IMR-90 (cell line): ENCODE data around the gene SIKE1. TPM values are rescaled to one million over a fixed set of nuclear protein-coding genes. Genes with fewer than 3 reads are reported as not detected.

ENCODE experiments used
- ATAC-seq: fragments of 200-7000 bp; cut with Tn5 transposase; 2 replicates; pipeline ENCODE4 v1.9.1; 2020; ENCODE audit warnings: low read depth, mild to moderate bottlenecking, moderate library complexity
- BruUV-seq: library from RNA; stranded (reverse); fragments of 400-500 nt; replicated peaks from 2 replicates; lab custom pipeline; 2021; lab: Mats Ljungman, UMichigan
- CTCF ChIA-PET: fragments of 300-600 bp; formaldehyde crosslinking; extraction: SDS; loops from one replicate; lab custom pipeline; 2021; ENCODE audit warnings: antibody characterized with exemption; lab: Yijun Ruan, JAX
- POLR2A ChIA-PET: fragments of 300-600 bp; sonication (Branson Sonifier 250); formaldehyde crosslinking; loops from one replicate; lab custom pipeline; 2022; ENCODE audit warnings: antibody characterized with exemption; ENCODE audit not compliant: unreplicated experiment; lab: Charles Lee
- DNase-seq: peaks from one replicate; pipeline ENCODE4 v3.0.0; 2013
- H2AFZ ChIP-seq: replicated peaks from 2 replicates; pipeline ENCODE3; 2013; ENCODE audit warnings: low read length, mild to moderate bottlenecking; ENCODE audit not compliant: poor library complexity
- H2AK5ac ChIP-seq: 2 replicates; pipeline ENCODE4 v1.6.1; 2013; ENCODE audit warnings: low read depth, low read length, inconsistent platforms
- H2AK9ac ChIP-seq: replicated peaks from 2 replicates; pipeline ENCODE3; 2013; ENCODE audit warnings: mild to moderate bottlenecking, low read depth, low read length, moderate library complexity; ENCODE audit not compliant: poor library complexity
- H2BK120ac ChIP-seq: 2 replicates; pipeline ENCODE4 v1.6.1; 2013; ENCODE audit warnings: low read depth, low read length, inconsistent platforms
- H2BK15ac ChIP-seq: 3 replicates; pipeline ENCODE4 v1.6.1; 2013; ENCODE audit warnings: low read depth, low read length, inconsistent platforms
- H2BK20ac ChIP-seq: 2 replicates; pipeline ENCODE4 v1.6.1; 2013; ENCODE audit warnings: low read depth, mild to moderate bottlenecking, inconsistent platforms, low read length, moderate library complexity
- H2BK5ac ChIP-seq: 2 replicates; pipeline ENCODE4 v1.6.1; 2013; ENCODE audit warnings: mild to moderate bottlenecking, low read depth, low read length, inconsistent platforms; ENCODE audit not compliant: poor library complexity, severe bottlenecking
- H3K14ac ChIP-seq: replicated peaks from 2 replicates; pipeline ENCODE4 v1.6.1; 2013; ENCODE audit warnings: low read depth, low read length, inconsistent platforms
- H3K18ac ChIP-seq: 2 replicates; pipeline ENCODE4 v1.6.1; 2013; ENCODE audit warnings: low read depth, low read length, control low read depth
- H3K23ac ChIP-seq: 2 replicates; pipeline ENCODE4 v1.6.1; 2013; ENCODE audit warnings: low read depth, low read length, inconsistent platforms
- H3K27ac ChIP-seq: 2 replicates; pipeline ENCODE4 v1.5.1; 2013; ENCODE audit warnings: mild to moderate bottlenecking, control low read depth, low read length; ENCODE audit not compliant: insufficient read depth
- H3K27me3 ChIP-seq: 2 replicates; pipeline ENCODE4 v1.6.1; 2013; ENCODE audit warnings: low read length; ENCODE audit not compliant: control insufficient read depth, insufficient read depth
- H3K36me3 ChIP-seq: 2 replicates; pipeline ENCODE4 v1.6.1; 2013; ENCODE audit warnings: low read length, mixed read lengths; ENCODE audit not compliant: control insufficient read depth, insufficient read depth
- H3K4ac ChIP-seq: 2 replicates; pipeline ENCODE4 v1.6.1; 2013; ENCODE audit warnings: low read depth, low read length, inconsistent platforms
- H3K4me1 ChIP-seq: 2 replicates; pipeline ENCODE4 v1.6.1; 2013; ENCODE audit warnings: low read length, mixed read lengths; ENCODE audit not compliant: control insufficient read depth, insufficient read depth
- H3K4me2 ChIP-seq: 2 replicates; pipeline ENCODE4 v1.6.1; 2013; ENCODE audit warnings: low read depth, mild to moderate bottlenecking, control low read depth, low read length, moderate library complexity
- H3K4me3 ChIP-seq: 2 replicates; pipeline ENCODE4 v1.5.1; 2013; ENCODE audit warnings: low read depth, mild to moderate bottlenecking, control low read depth, low read length, moderate library complexity; ENCODE audit not compliant: insufficient read depth
- H3K56ac ChIP-seq: 2 replicates; pipeline ENCODE4 v1.6.1; 2013; ENCODE audit warnings: low read length, inconsistent platforms; ENCODE audit not compliant: insufficient read depth; ENCODE audit errors: extremely low read depth
- H3K79me1 ChIP-seq, 2 experiments: 2 replicates each; pipeline ENCODE4 v1.6.1; 2013; ENCODE audit warnings: low read length in 2 of 2, inconsistent platforms in 1 of 2, low read depth in 1 of 2
- H3K9ac ChIP-seq: 2 replicates; pipeline ENCODE4 v1.6.1; 2013; ENCODE audit warnings: low read depth, low read length, control low read depth
- H3K9me1 ChIP-seq: 2 replicates; pipeline ENCODE4 v1.6.1; 2013; ENCODE audit warnings: low read length, inconsistent platforms; ENCODE audit not compliant: insufficient read depth
- H3K9me3 ChIP-seq: 2 replicates; pipeline ENCODE4 v1.6.1; 2013; ENCODE audit warnings: low read length; ENCODE audit not compliant: control insufficient read depth, insufficient read depth
- H4K20me1 ChIP-seq: 2 replicates; pipeline ENCODE4 v1.6.1; 2013; ENCODE audit warnings: low read length, inconsistent platforms; ENCODE audit not compliant: insufficient read depth
- H4K5ac ChIP-seq: 2 replicates; pipeline ENCODE4 v1.6.1; 2013; ENCODE audit warnings: mild to moderate bottlenecking, low read depth, low read length, control low read depth
- H4K8ac ChIP-seq, 2 experiments: 2 replicates each; pipeline ENCODE4 v1.6.1; 2013; ENCODE audit warnings: low read depth in 2 of 2, low read length in 2 of 2, control low read depth in 1 of 2, inconsistent platforms in 1 of 2
- H4K91ac ChIP-seq: 2 replicates; pipeline ENCODE4 v1.6.1; 2013; ENCODE audit warnings: low read depth, low read length, inconsistent platforms; ENCODE audit not compliant: insufficient read depth
- BHLHE40 ChIP-seq: fragments of 150-350 bp; IDR thresholded peaks from 2 replicates; pipeline ENCODE4 v1.6.1; 2016; ENCODE audit warnings: mild to moderate bottlenecking, low read depth, low read length
- CEBPB ChIP-seq: IDR thresholded peaks from 2 replicates; pipeline ENCODE4 v1.6.1; 2012; ENCODE audit warnings: low read depth, low read length, improper control_type of control experiment
- CHD1 ChIP-seq: IDR thresholded peaks from 2 replicates; pipeline ENCODE4 v1.6.1; 2012; ENCODE audit warnings: low read depth, low read length, improper control_type of control experiment
- FOS ChIP-seq: fragments of 150-350 bp; IDR thresholded peaks from 2 replicates; pipeline ENCODE4 v1.6.1; 2016; ENCODE audit warnings: low read depth, low read length
- MAFK ChIP-seq: IDR thresholded peaks from 2 replicates; pipeline ENCODE4 v1.6.1; 2012; ENCODE audit warnings: low read depth, low read length, improper control_type of control experiment
- MAZ ChIP-seq: IDR thresholded peaks from 2 replicates; pipeline ENCODE4 v1.6.1; 2012; ENCODE audit warnings: low read depth, mild to moderate bottlenecking, low read length, improper control_type of control experiment, moderate library complexity, borderline replicate concordance
- MXI1 ChIP-seq: IDR thresholded peaks from 2 replicates; pipeline ENCODE4 v1.6.1; 2012; ENCODE audit warnings: low read depth, mild to moderate bottlenecking, low read length, moderate library complexity, borderline replicate concordance
- NFE2L2 ChIP-seq: fragments of 150-350 bp; IDR thresholded peaks from 2 replicates; pipeline ENCODE4 v1.6.1; 2016; ENCODE audit warnings: low read depth, mild to moderate bottlenecking, low read length
- POLR2A ChIP-seq: IDR thresholded peaks from 2 replicates; pipeline ENCODE4 v1.6.1; 2012; ENCODE audit warnings: mild to moderate bottlenecking, low read depth, low read length
- RAD21 ChIP-seq: IDR thresholded peaks from 2 replicates; pipeline ENCODE4 v1.6.1; 2012; ENCODE audit warnings: low read length, improper control_type of control experiment
- RCOR1 ChIP-seq: IDR thresholded peaks from 2 replicates; pipeline ENCODE4 v1.6.1; 2012; ENCODE audit warnings: mild to moderate bottlenecking, low read length, improper control_type of control experiment; ENCODE audit not compliant: insufficient replicate concordance
- RFX5 ChIP-seq: IDR thresholded peaks from 2 replicates; pipeline ENCODE4 v1.8.0; 2012; ENCODE audit warnings: low read depth, mild to moderate bottlenecking, low read length, moderate library complexity
- SMC3 ChIP-seq: fragments of 150-350 bp; IDR thresholded peaks from 2 replicates; pipeline ENCODE4 v1.6.1; 2016; ENCODE audit warnings: low read depth, mild to moderate bottlenecking, antibody characterized with exemption, low read length, moderate library complexity
- dilution Hi-C: fragments of 300-500 bp; cut with HindIII; formaldehyde crosslinking; loops from one replicate; pipeline ENCODE4 v1.14.3; 2018; ENCODE audit warnings: low sequenced_read_pairs; ENCODE audit not compliant: unreplicated experiment
- in situ Hi-C: fragments of 300-500 bp; cut with MboI; formaldehyde crosslinking; loops from 3 replicates; pipeline ENCODE4 v1.14.3; 2019; ENCODE audit warnings: low sequenced_read_pairs, inconsistent platforms, mixed read lengths
- intact Hi-C: fragments of 100-400 bp; cut with micrococcal nuclease; formaldehyde crosslinking; loops from 2 replicates; pipeline ENCODE4 v1.10.0; 2022
- polyA plus RNA-seq, 3 experiments: library from polyadenylated mRNA; depleted of rRNA; stranded (reverse); fragments of >200 nt; gene quantifications; 2 replicates each; pipeline ENCODE4 v1.2.3, GENCODE V29; 2012; ENCODE audit warnings: low replicate concordance in 1 of 3
- total RNA-seq: library from RNA; depleted of rRNA; stranded (reverse); fragments of >200 nt; gene quantifications from 2 replicates; pipeline ENCODE4 v1.2.3, GENCODE V29; 2012
- TF ChIP-seq, protein P1 (sequence below): conservative IDR thresholded peaks from 2 replicates; pipeline ENCODE4 v1.5.1; 2012; ENCODE audit warnings: mild to moderate bottlenecking, low read depth, low read length, improper control_type of control experiment
- TF ChIP-seq, protein P2 (sequence below): fragments of 150-350 bp; IDR thresholded peaks from 2 replicates; pipeline ENCODE4 v1.6.1; 2016; ENCODE audit warnings: low read depth, mild to moderate bottlenecking, low read length, moderate library complexity, borderline replicate concordance
- TF ChIP-seq, protein P3 (sequence below): fragments of 150-350 bp; IDR thresholded peaks from 2 replicates; pipeline ENCODE4 v1.6.1; 2017; ENCODE audit warnings: mild to moderate bottlenecking, antibody characterized with exemption, low read length, low read depth

The SIKE1 gene
- total and polyA plus RNA-seq, 2 of the 4 experiments (the other 2 are of a cell fraction) = 20.9 to 49.1 TPM

DNA sequence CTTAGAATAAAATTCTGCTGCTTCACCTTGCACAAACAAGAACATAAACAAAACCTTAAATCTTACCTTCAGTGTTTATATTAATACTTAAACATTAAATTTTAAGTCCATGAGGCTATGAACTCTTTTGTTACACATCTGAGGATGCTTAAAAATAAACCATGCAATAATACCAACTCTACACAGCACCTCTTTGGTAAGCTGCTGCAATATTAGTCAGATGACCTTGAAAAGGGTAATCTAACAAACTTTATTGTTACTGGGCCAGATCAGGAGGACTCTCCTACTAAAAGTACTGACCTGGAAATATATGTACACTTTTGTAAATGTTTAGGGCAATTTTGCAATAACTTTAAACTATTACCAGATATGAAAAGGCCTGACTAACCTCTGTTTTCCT is 763 bp downstream of the SIKE1 start:
- TF ChIP-seq NFE2L2 (no peak), MAFK (no peak), POLR2A (no peak), BHLHE40 (no peak), SMC3 (no peak), MXI1 (no peak), RCOR1 (no peak), RFX5 (no peak), FOS (no peak), RAD21 (no peak), MAZ (no peak), CEBPB (no peak), CHD1 (no peak)
- TF ChIP-seq, protein P1, sequence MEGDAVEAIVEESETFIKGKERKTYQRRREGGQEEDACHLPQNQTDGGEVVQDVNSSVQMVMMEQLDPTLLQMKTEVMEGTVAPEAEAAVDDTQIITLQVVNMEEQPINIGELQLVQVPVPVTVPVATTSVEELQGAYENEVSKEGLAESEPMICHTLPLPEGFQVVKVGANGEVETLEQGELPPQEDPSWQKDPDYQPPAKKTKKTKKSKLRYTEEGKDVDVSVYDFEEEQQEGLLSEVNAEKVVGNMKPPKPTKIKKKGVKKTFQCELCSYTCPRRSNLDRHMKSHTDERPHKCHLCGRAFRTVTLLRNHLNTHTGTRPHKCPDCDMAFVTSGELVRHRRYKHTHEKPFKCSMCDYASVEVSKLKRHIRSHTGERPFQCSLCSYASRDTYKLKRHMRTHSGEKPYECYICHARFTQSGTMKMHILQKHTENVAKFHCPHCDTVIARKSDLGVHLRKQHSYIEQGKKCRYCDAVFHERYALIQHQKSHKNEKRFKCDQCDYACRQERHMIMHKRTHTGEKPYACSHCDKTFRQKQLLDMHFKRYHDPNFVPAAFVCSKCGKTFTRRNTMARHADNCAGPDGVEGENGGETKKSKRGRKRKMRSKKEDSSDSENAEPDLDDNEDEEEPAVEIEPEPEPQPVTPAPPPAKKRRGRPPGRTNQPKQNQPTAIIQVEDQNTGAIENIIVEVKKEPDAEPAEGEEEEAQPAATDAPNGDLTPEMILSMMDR = no peak
- TF ChIP-seq, protein P2, sequence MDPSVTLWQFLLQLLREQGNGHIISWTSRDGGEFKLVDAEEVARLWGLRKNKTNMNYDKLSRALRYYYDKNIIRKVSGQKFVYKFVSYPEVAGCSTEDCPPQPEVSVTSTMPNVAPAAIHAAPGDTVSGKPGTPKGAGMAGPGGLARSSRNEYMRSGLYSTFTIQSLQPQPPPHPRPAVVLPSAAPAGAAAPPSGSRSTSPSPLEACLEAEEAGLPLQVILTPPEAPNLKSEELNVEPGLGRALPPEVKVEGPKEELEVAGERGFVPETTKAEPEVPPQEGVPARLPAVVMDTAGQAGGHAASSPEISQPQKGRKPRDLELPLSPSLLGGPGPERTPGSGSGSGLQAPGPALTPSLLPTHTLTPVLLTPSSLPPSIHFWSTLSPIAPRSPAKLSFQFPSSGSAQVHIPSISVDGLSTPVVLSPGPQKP = no peak
- TF ChIP-seq, protein P3, sequence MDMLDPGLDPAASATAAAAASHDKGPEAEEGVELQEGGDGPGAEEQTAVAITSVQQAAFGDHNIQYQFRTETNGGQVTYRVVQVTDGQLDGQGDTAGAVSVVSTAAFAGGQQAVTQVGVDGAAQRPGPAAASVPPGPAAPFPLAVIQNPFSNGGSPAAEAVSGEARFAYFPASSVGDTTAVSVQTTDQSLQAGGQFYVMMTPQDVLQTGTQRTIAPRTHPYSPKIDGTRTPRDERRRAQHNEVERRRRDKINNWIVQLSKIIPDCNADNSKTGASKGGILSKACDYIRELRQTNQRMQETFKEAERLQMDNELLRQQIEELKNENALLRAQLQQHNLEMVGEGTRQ = no peak
- Histone ChIP-seq H3K4me2 (peak overlapping the region; percentile 91), H3K4me3 (peak overlapping the region; percentile 72), H3K56ac (0 out of 2 replicates have a peak overlapping the region, but pooled peaks have one; percentile 56), H2AK5ac (no peak overlapping the region), H3K18ac (no peak overlapping the region), H3K4ac (peak overlapping the region; percentile 90; the same call in 1 of the 2 replicates), H2AFZ (no peak overlapping the region), H4K8ac (peak overlapping the region; percentile 91 to 92; a peak in 3 of 4 replicates), H2BK120ac (0 out of 2 replicates have a peak overlapping the region, but pooled peaks have one; percentile 27), H2BK15ac (no peak overlapping the region), H3K36me3 (peaks cover 8% of the 10 kb centered on the region), H4K5ac (peak overlapping the region; percentile 77; the same call in 1 of the 2 replicates), H3K27ac (peak overlapping the region; percentile 93; the same call in 1 of the 2 replicates), H3K9me1 (no peaks in the 10 kb centered on the region), H2BK20ac (no peak overlapping the region), H3K4me1 (no peaks in the 10 kb centered on the region), H3K23ac (peak overlapping the region; percentile 14; the same call in 1 of the 2 replicates), H3K27me3 (no peaks in the 10 kb centered on the region), H3K9ac (peak overlapping the region; percentile 93), H2AK9ac (no peak overlapping the region), H3K14ac (peak overlapping the region; percentile 75), H4K20me1 (no peaks in the 10 kb centered on the region), H4K91ac (0 out of 2 replicates have a peak overlapping the region, but pooled peaks have one; percentile 76), H2BK5ac (peak overlapping the region; percentile 83), H3K79me1 (peaks cover 8 to 19% of the 10 kb centered on the region in 2 experiments; a peak in 3 of 4 replicates), H3K9me3 (no peaks in the 10 kb centered on the region)
- ChIA-PET POLR2A (no interaction called here), CTCF (no interaction called here)
- in situ Hi-C loops = no loop called here
- dilution Hi-C loops = no loop called here
- no peak for ATAC-seq
- intact Hi-C loops = loop anchor here (2.0 kb wide), 1 partner anchor 21 kb away; no protein-coding TSS in a partner anchor
- no TSS peak for BruUV-seq
- DNase-seq = no peak
